ENCODE results near the gene DPH1. TPM values are rescaled to one million over a fixed set of nuclear protein-coding genes. Genes with fewer than 3 reads are reported as not detected.

The DPH1 gene
- total and polyA plus RNA-seq, 7 donors = 7.2 to 60.1 (median 27.6) TPM

GRCh38 chr17:1995907-1996799 is 33.8 kb upstream of the DPH1 start:
- no peak overlapping the region for H3K27ac ChIP-seq

GRCh38 chr17:1996800-1997288 is 33.1 kb upstream of the DPH1 start:
- 84 to 91% methylated on average over 9 of the region's 9 CpGs for WGBS, 2 donors
- Histone ChIP-seq H3K4me1 (peaks cover 0 to 35% (median 29%) of the 10 kb centered on the region in 4 donors), H3K27me3 (no peaks in the 10 kb centered on the region), H3K9me3 (no peaks in the 10 kb centered on the region), H3K4me3 (no peak overlapping the region), H3K27ac (peak overlapping the region in 1 of 4 donors; percentile 83), H3K36me3 (no peaks in the 10 kb centered on the region)
- DNase-seq = no peak
- intact Hi-C loops (cut with DNase I) = no loop called here
- TF ChIP-seq CTCF (IDR thresholded peaks at IDR 0.05) = no peak
- TF ChIP-seq EP300 (IDR thresholded peaks at IDR 0.05) = no peak
- TF ChIP-seq POLR2A (IDR thresholded peaks at IDR 0.05) = no peak
- TF ChIP-seq POLR2AphosphoS5 (IDR thresholded peaks at IDR 0.05) = no peak

More at GRCh38 chr17:1995907-1996799, 33.8 kb upstream of the DPH1 start:
- no peaks in the 10 kb centered on the region for H3K36me3 ChIP-seq
- no peaks in the 10 kb centered on the region for H3K9me3 ChIP-seq
- WGBS, 2 donors = 84 to 90% methylated on average over 14 of the region's 14 CpGs
- H3K4me3 ChIP-seq = no peak overlapping the region
- no peaks in the 10 kb centered on the region for H3K27me3 ChIP-seq
- no peak for DNase-seq
- H3K4me1 ChIP-seq = peaks cover 0 to 35% (median 29%) of the 10 kb centered on the region in 4 donors
- intact Hi-C loops (cut with DNase I) = no loop called here
- TF ChIP-seq POLR2A (IDR thresholded peaks at IDR 0.05) = no peak
- TF ChIP-seq EP300 (IDR thresholded peaks at IDR 0.05) = no peak
- TF ChIP-seq POLR2AphosphoS5 (IDR thresholded peaks at IDR 0.05) = no peak
- TF ChIP-seq CTCF (IDR thresholded peaks at IDR 0.05) = no peak

- Histone ChIP-seq H3K27ac (peak overlapping the region; percentile 73 to 90 (median 82)), H3K27me3 (no peaks in the 10 kb centered on the region)
- intact Hi-C loops (cut with DNase I) = no loop called here
Measured at GRCh38 chr17:1997289-1997926, 32.5 kb upstream of the DPH1 start.

More at GRCh38 chr17:1997289-1997926, 32.5 kb upstream of the DPH1 start:
- Histone ChIP-seq H3K4me1 (peaks cover 0 to 35% (median 29%) of the 10 kb centered on the region in 4 donors), H3K4me3 (peak overlapping the region in 3 of 4 donors; percentile 59 to 63 (median 59)), H3K36me3 (no peaks in the 10 kb centered on the region), H3K9me3 (no peaks in the 10 kb centered on the region)
- TF ChIP-seq CTCF (IDR thresholded peaks at IDR 0.05) = no peak
- TF ChIP-seq EP300 (IDR thresholded peaks at IDR 0.05) = no peak
- no peak for TF ChIP-seq POLR2AphosphoS5 (IDR thresholded peaks at IDR 0.05)
- no peak for TF ChIP-seq POLR2A (IDR thresholded peaks at IDR 0.05)
- 14 to 49% methylated on average over 22 of the region's 22 CpGs for WGBS, 2 donors
- no peak for DNase-seq

All from sigmoid colon (tissue), 7 donors.